H9 (cell line): Measurements from ENCODE around the gene HLA-E. TPM values are rescaled to one million over a fixed set of nuclear protein-coding genes. Genes with fewer than 3 reads are reported as not detected.
A peak's percentile ranks its signal among the peaks of the same experiment; 100 is the strongest.

Source experiments
- DNase-seq: peaks from one replicate; pipeline ENCODE4 v3.0.0-alpha.2; 2017
- H2AFZ ChIP-seq: one replicate; pipeline ENCODE4 v1.6.1; 2013; ENCODE audit warnings: mild to moderate bottlenecking, low read length, control low read depth, moderate library complexity
- H2AK5ac ChIP-seq: 2 replicates; pipeline ENCODE4 v1.6.1; 2013; ENCODE audit warnings: low read length, control low read depth, mixed read lengths; ENCODE audit not compliant: insufficient read length
- H2BK120ac ChIP-seq: one replicate; pipeline ENCODE4 v1.6.1; 2013; ENCODE audit warnings: low read depth, mild to moderate bottlenecking, low read length, control low read depth, inconsistent platforms; ENCODE audit not compliant: poor library complexity, severe bottlenecking
- H2BK12ac ChIP-seq: 2 replicates; pipeline ENCODE4 v1.6.1; 2013; ENCODE audit warnings: low read length, control low read depth, mixed read lengths, low read depth; ENCODE audit not compliant: insufficient read length
- H2BK15ac ChIP-seq: 2 replicates; pipeline ENCODE4 v1.6.1; 2013; ENCODE audit warnings: low read depth, low read length, control low read depth
- H2BK20ac ChIP-seq: one replicate; pipeline ENCODE4 v1.6.1; 2013; ENCODE audit warnings: low read depth, mild to moderate bottlenecking, low read length, control low read depth, inconsistent platforms; ENCODE audit not compliant: poor library complexity, severe bottlenecking
- H2BK5ac ChIP-seq: 2 replicates; pipeline ENCODE4 v1.6.1; 2013; ENCODE audit warnings: low read length, control low read depth, mixed read lengths; ENCODE audit not compliant: insufficient read length
- H3K14ac ChIP-seq: 2 replicates; pipeline ENCODE4 v1.6.1; 2013; ENCODE audit warnings: low read length, control low read depth; ENCODE audit not compliant: insufficient read depth
- H3K18ac ChIP-seq: 2 replicates; pipeline ENCODE4 v1.6.1; 2013; ENCODE audit warnings: low read depth, mild to moderate bottlenecking, mixed read lengths, low read length, control low read depth; ENCODE audit not compliant: insufficient read length
- H3K23ac ChIP-seq: 2 replicates; pipeline ENCODE4 v1.6.1; 2013; ENCODE audit warnings: low read length, control low read depth, mixed read lengths, low read depth; ENCODE audit not compliant: insufficient read length
- H3K23me2 ChIP-seq: 2 replicates; pipeline ENCODE4 v1.6.1; 2013; ENCODE audit warnings: low read depth, mild to moderate bottlenecking, mixed read lengths, low read length, control low read depth; ENCODE audit not compliant: insufficient read length, poor library complexity, severe bottlenecking
- H3K27ac ChIP-seq: 2 replicates; pipeline ENCODE4 v1.5.1; 2013; ENCODE audit warnings: low read length, control low read depth, mixed read lengths, low read depth; ENCODE audit not compliant: insufficient read length
- H3K27me3 ChIP-seq: 2 replicates; pipeline ENCODE4 v1.6.1; 2013; ENCODE audit warnings: low read length, control low read depth, inconsistent platforms; ENCODE audit not compliant: insufficient read depth
- H3K4ac ChIP-seq: 2 replicates; pipeline ENCODE4 v1.6.1; 2013; ENCODE audit warnings: low read depth, mild to moderate bottlenecking, control low read depth, inconsistent platforms, low read length, moderate library complexity
- H3K4me1 ChIP-seq: 2 replicates; pipeline ENCODE4 v1.6.1; 2013; ENCODE audit warnings: low read length, control low read depth, inconsistent platforms; ENCODE audit not compliant: insufficient read depth
- H3K4me2 ChIP-seq: 2 replicates; pipeline ENCODE4 v1.6.1; 2013; ENCODE audit warnings: low read length, control low read depth, mixed read lengths; ENCODE audit not compliant: insufficient read length, insufficient read depth
- H3K56ac ChIP-seq: 2 replicates; pipeline ENCODE4 v1.6.1; 2013; ENCODE audit warnings: low read depth, mild to moderate bottlenecking, mixed read lengths, low read length, control low read depth; ENCODE audit not compliant: insufficient read length
- H3K79me1 ChIP-seq: 2 replicates; pipeline ENCODE4 v1.6.1; 2013; ENCODE audit warnings: low read depth, mild to moderate bottlenecking, moderate library complexity, low read length, control low read depth, inconsistent platforms; ENCODE audit not compliant: insufficient read depth, poor library complexity, severe bottlenecking
- H3K79me2 ChIP-seq: 2 replicates; pipeline ENCODE4 v1.6.1; 2013; ENCODE audit warnings: low read length, control low read depth, inconsistent platforms; ENCODE audit not compliant: insufficient read depth
- H3K9ac ChIP-seq: 2 replicates; pipeline ENCODE4 v1.6.1; 2013; ENCODE audit warnings: low read length, control low read depth, mixed read lengths; ENCODE audit not compliant: insufficient read length; ENCODE audit errors: extremely low read depth
- H3K9me3 ChIP-seq: one replicate; pipeline ENCODE4 v1.6.1; 2013; ENCODE audit warnings: low read depth, low read length, inconsistent platforms; ENCODE audit not compliant: control insufficient read depth
- H3T11ph ChIP-seq: one replicate; pipeline ENCODE4 v1.6.1; 2013; ENCODE audit warnings: mild to moderate bottlenecking, low read length, control low read depth, inconsistent platforms
- H4K20me1 ChIP-seq: one replicate; pipeline ENCODE4 v1.6.1; 2013; ENCODE audit not compliant: control insufficient read depth, insufficient read length, insufficient read depth
- H4K5ac ChIP-seq: 2 replicates; pipeline ENCODE4 v1.6.1; 2013; ENCODE audit warnings: low read depth, mild to moderate bottlenecking, mixed read lengths, low read length, control low read depth; ENCODE audit not compliant: insufficient read length
- H4K8ac ChIP-seq: replicated peaks from 2 replicates; pipeline ENCODE4 v1.6.1; 2013; ENCODE audit warnings: low read length, control low read depth, mixed read lengths, low read depth; ENCODE audit not compliant: insufficient read length
- H4K91ac ChIP-seq: 2 replicates; pipeline ENCODE4 v1.6.1; 2013; ENCODE audit warnings: low read depth, mild to moderate bottlenecking, moderate library complexity, mixed read lengths, low read length, control low read depth; ENCODE audit not compliant: insufficient read length
- H3K27ac Mint-ChIP-seq, 3 experiments: 2 replicates in 2 of 3; 3 replicates in 1 of 3; pipeline ENCODE4 v1.8.0; 2020 to 2021; ENCODE audit warnings: mixed read lengths in 3 of 3, mild to moderate bottlenecking in 1 of 3, moderate library complexity in 1 of 3
- H3K27me3 Mint-ChIP-seq: 2 replicates; pipeline ENCODE4 v1.8.0; 2021; ENCODE audit warnings: low read depth, mild to moderate bottlenecking, moderate library complexity, mixed read lengths
- H3K36me3 Mint-ChIP-seq, 3 experiments: 2 replicates in 2 of 3; 3 replicates in 1 of 3; pipeline ENCODE4 v1.8.0; 2020 to 2021; ENCODE audit warnings: low read depth in 3 of 3, mixed read lengths in 3 of 3; ENCODE audit not compliant: insufficient read depth in 1 of 3
- H3K4me1 Mint-ChIP-seq, 2 experiments: 2 replicates each; pipeline ENCODE4 v1.8.0; 2020; ENCODE audit warnings: mixed read lengths in 2 of 2
- H3K4me3 Mint-ChIP-seq, 2 experiments: 2 replicates in 1 of 2; 3 replicates in 1 of 2; pipeline ENCODE4 v1.8.0; 2020 to 2021; ENCODE audit warnings: mild to moderate bottlenecking in 2 of 2, mixed read lengths in 2 of 2, moderate library complexity in 1 of 2
- H3K9me3 Mint-ChIP-seq, 2 experiments: 2 replicates in 1 of 2; 3 replicates in 1 of 2; pipeline ENCODE4 v1.8.0; 2020; ENCODE audit warnings: mild to moderate bottlenecking in 2 of 2, mixed read lengths in 2 of 2, moderate library complexity in 1 of 2
- WGBS: extraction: QIAGEN DNeasy Blood & Tissue Kit; methylation state at CpG from one replicate; pipeline ENCODE4 v1.1.7; 2013; ENCODE audit warnings: missing lambda C conversion rate, low lambda C conversion rate, mixed read lengths; ENCODE audit not compliant: insufficient read length; ENCODE audit errors: extremely low coverage; 5-methylcytosine and 5-hydroxymethylcytosine counted together
- total RNA-seq: library from RNA; stranded (reverse); gene quantifications from 2 replicates; pipeline ENCODE4 v1.2.1, GENCODE V29; 2021
- TF ChIP-seq, protein P1 (sequence below): fragments of 200-600 bp; sonication (generic); conservative IDR thresholded peaks from 3 replicates; pipeline ENCODE4 v1.8.0; 2021; ENCODE audit warnings: antibody characterized with exemption, mild to moderate bottlenecking

HLA-E gene
- total RNA-seq, 1 experiment from 2014 or later = 28.1 TPM

DNA sequence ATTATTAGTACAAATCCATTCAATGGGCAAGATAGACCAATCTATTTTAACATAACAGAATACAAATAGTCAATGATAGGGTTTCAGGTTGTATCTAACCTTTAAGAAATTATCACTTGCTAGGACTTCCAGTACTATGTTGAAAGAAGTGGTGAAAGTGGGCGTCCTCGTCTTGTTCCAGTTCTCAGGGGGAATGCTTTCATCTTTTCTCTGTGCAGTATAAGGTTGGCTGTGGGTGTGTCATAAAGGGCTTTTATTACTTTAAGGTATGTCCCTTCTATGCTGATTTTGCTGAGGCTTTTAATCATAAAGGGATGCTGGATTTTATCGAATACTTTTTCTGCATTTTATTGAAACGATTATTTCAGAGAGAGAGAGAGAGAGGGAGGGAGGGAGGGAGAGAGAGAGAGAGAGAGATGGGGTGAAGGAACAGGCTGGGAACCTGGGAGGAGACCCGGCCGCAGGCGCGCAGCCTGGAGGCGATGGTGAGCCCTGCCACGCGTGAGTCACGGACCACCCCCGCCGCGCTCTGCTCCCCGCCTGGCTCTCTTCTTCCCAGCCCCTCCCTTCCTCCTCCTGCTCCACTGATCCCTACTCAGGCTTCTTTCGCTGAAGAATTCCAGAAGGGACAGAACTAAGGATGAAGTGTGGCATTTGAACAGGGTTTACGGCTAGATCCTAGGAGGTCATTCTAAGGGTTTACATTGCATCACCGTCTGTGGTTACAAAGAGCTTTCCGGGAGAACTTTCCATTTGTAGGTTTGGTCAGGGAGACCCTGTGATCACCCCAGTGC lies 45.5 kb upstream of the HLA-E start:
- Histone ChIP-seq H3K79me1 (no peaks in the 10 kb centered on the region), H3K23me2 (peaks cover 4% of the 10 kb centered on the region), H3K27ac (no peak overlapping the region), H2AFZ (peak overlapping the region; percentile 4), H3K9me3 (no peaks in the 10 kb centered on the region), H2BK120ac (no peak overlapping the region), H4K8ac (no peak overlapping the region), H2BK5ac (no peak overlapping the region), H3K4me2 (peak overlapping the region; percentile 51), H3K56ac (no peak overlapping the region), H3K18ac (no peak overlapping the region), H2BK15ac (no peak overlapping the region), H3K4me1 (no peaks in the 10 kb centered on the region; the same call in 1 of the 2 replicates), H4K20me1 (no peaks in the 10 kb centered on the region), H4K5ac (no peak overlapping the region), H3T11ph (no peak overlapping the region), H3K4ac (no peak overlapping the region), H4K91ac (no peak overlapping the region), H2AK5ac (no peak overlapping the region), H2BK20ac (no peak overlapping the region), H3K23ac (no peak overlapping the region), H3K14ac (no peak overlapping the region), H3K27me3 (no peaks in the 10 kb centered on the region; the same call in 1 of the 2 replicates), H3K79me2 (no peaks in the 10 kb centered on the region), H2BK12ac (no peak overlapping the region), H3K9ac (no peak overlapping the region)
- no CpG with 5 or more reads among the region's 20 CpGs for WGBS
- H3K27ac Mint-ChIP-seq = no peak overlapping the region; a peak in 1 of 7 replicates
- DNase-seq = no peak
- H3K4me1 Mint-ChIP-seq = peaks cover 11 to 12% of the 10 kb centered on the region in 2 experiments
- no peaks in the 10 kb centered on the region; a peak in 1 of 7 replicates for H3K36me3 Mint-ChIP-seq
- H3K27me3 Mint-ChIP-seq = peaks cover 92% of the 10 kb centered on the region
- no peaks in the 10 kb centered on the region for H3K9me3 Mint-ChIP-seq
- TF ChIP-seq, protein P1, sequence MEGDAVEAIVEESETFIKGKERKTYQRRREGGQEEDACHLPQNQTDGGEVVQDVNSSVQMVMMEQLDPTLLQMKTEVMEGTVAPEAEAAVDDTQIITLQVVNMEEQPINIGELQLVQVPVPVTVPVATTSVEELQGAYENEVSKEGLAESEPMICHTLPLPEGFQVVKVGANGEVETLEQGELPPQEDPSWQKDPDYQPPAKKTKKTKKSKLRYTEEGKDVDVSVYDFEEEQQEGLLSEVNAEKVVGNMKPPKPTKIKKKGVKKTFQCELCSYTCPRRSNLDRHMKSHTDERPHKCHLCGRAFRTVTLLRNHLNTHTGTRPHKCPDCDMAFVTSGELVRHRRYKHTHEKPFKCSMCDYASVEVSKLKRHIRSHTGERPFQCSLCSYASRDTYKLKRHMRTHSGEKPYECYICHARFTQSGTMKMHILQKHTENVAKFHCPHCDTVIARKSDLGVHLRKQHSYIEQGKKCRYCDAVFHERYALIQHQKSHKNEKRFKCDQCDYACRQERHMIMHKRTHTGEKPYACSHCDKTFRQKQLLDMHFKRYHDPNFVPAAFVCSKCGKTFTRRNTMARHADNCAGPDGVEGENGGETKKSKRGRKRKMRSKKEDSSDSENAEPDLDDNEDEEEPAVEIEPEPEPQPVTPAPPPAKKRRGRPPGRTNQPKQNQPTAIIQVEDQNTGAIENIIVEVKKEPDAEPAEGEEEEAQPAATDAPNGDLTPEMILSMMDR = no peak
- 0 out of 5 replicates have a peak overlapping the region, but pooled peaks of 1 of the 2 experiments have one; percentile 9 for H3K4me3 Mint-ChIP-seq
